Posterior vena cava (tissue), 2 donors: ENCODE measurements around the gene RNF149. TPM values are rescaled to one million over a fixed set of nuclear protein-coding genes. Genes with fewer than 3 reads are reported as not detected.
"Not testable (repeated sequence)": the region's sequence is repeated elsewhere in the genome, so short reads cannot be mapped to it uniquely, and the experiment has no call there.

ENCODE experiments used
- DNase-seq: peaks from one replicate; pipeline ENCODE4 v3.0.0-alpha.2; 2020; ENCODE audit warnings: low spot score
- intact Hi-C, 2 donors: fragments of 100-400 bp; cut with DNase I; formaldehyde crosslinking; loops; one replicate each; pipeline versions ENCODE4 v1.14.1 to v1.14.2; 2022 to 2023
- microRNA-seq, 2 donors: library from miRNA; unstranded; fragments of <30 nt; microRNA quantifications; one replicate each; pipeline ENCODE4 v1.2.0, GENCODE V29; 2020 to 2021; ENCODE audit warnings: borderline microRNAs expressed in 2 of 2
- total RNA-seq, 2 donors: library from RNA; stranded (reverse); fragmentation: NEBNext Ultra II Directional; extraction: Animal tissue kit (Norgen Biotek cat#: 25700); gene quantifications; one replicate each; pipeline ENCODE4 v1.2.1, GENCODE V29; 2021
- donor health status: DM: yes; HTN: yes; CAD: no.
- donor health status: DM: yes; HTN: yes; CAD: no.

The RNF149 gene
- total RNA-seq, 2 donors from 2014 or later = 60.6 to 72.6 TPM

- DNase-seq, intact Hi-C loops: not testable (repeated sequence)
These were observed 63.6 kb downstream of the RNF149 start for GRCh38 chr2:101244899-101245298.

GRCh38 chr2:101244373-101244772 lies 64.1 kb downstream of the RNF149 start:
- intact Hi-C loops, DNase-seq: not testable (repeated sequence)

GRCh38 chr2:101241158-101241557 lies 67.3 kb downstream of the RNF149 start:
- no peak for DNase-seq
- intact Hi-C loops = no loop called here

DNA sequence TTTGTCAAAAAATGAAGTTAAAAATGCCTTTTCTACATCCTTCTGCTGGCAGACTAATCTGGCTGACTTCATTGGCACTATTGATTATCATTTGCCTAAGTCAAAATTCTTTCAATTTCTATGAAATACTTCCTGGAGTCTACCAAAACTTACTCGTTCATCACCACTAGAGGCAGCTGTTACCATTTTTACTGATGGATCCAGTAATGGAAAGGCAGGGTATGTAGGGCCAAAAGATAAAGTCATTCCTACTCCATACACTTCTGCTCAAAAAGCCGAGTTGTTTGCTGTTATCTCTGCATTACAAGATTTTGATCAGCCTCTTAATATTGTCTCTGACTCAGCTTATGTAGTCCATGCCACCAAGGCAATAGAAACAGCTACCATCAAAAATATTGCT lies 67.8 kb downstream of the RNF149 start:
- DNase-seq, intact Hi-C loops: not testable (repeated sequence)

GRCh38 chr2:101239760-101240118 lies 68.8 kb downstream of the RNF149 start:
- intact Hi-C loops = not testable (repeated sequence)

GRCh38 chr2:101238930-101239759 lies 69.4 kb downstream of the RNF149 start:
- DNase-seq = no peak
- intact Hi-C loops = no loop called here

More at GRCh38 chr2:101239760-101240118, 68.8 kb downstream of the RNF149 start:
- DNase-seq = not testable (repeated sequence)

GRCh38 chr2:101237944-101238343 lies 70.6 kb downstream of the RNF149 start:
- DNase-seq, intact Hi-C loops: not testable (repeated sequence)

- DNase-seq, intact Hi-C loops: not testable (repeated sequence)
These were observed 72.5 kb downstream of the RNF149 start for GRCh38 chr2:101235956-101236355.

- intact Hi-C loops = no loop called here
- DNase-seq = no peak
These were observed 74.1 kb downstream of the RNF149 start for GRCh38 chr2:101234169-101234938.

DNA sequence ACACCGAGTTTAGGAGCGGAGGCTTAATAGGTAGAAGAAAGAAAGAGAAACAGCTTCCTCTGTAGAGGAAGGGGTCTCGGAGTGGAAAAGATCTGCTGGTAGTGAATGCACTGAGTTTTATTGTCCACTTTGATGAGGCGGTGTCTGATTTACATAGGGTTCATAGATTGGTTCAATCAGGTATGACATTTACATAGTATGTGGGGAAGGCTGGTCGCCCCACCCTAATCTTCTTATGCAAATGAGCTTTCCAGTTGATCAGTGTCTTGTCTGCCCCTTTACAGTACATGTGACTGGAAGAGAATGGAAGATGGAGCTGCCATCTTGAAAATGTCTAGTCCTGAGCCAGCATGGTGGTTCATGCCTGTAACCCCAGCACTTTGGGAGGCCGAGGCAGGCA lies 75.7 kb downstream of the RNF149 start:
- intact Hi-C loops = no loop called here
- DNase-seq = no peak

GRCh38 chr2:101231937-101232730 lies 76.4 kb downstream of the RNF149 start:
- DNase-seq = no peak
- intact Hi-C loops = no loop called here

- DNase-seq = no peak
- intact Hi-C loops = no loop called here
These were observed 77.3 kb downstream of the RNF149 start for GRCh38 chr2:101231240-101231639.

- intact Hi-C loops = no loop called here
- no peak for DNase-seq
These were observed 77.9 kb downstream of the RNF149 start for GRCh38 chr2:101230541-101231001.

Small RNAs within 50 kb of the gene (microRNA-seq; reads per million reads assigned to microRNA genes)
- gene MIR5696 = 0.97 to 1.8 reads per million in 2 donors

Other genes starting within 250 kb of the RNF149 start
- 10 to 100 TPM; 13.5 to 13.9 TPM for gene TBC1D8, start 157.3 kb downstream of the RNF149 start, total RNA-seq
- gene CNOT11, start 55.8 kb downstream of the RNF149 start, total RNA-seq = 10 to 100 TPM; 20.1 to 20.6 TPM
- not detected for gene CREG2, start 78.8 kb upstream of the RNF149 start, total RNA-seq
- gene RFX8, start 166.4 kb upstream of the RNF149 start, total RNA-seq = under 1 TPM; 0.32 to 0.38 TPM